ENCODE measurements around the gene DPM3.
"Not testable (repeated sequence)": the region's sequence is repeated elsewhere in the genome, so short reads cannot be mapped to it uniquely, and the experiment has no call there.

DPM3 gene

GRCh38 chr1:155170101-155170785 is 29.9 kb upstream of the DPM3 start:
- TF ChIP-seq, protein P1, sequence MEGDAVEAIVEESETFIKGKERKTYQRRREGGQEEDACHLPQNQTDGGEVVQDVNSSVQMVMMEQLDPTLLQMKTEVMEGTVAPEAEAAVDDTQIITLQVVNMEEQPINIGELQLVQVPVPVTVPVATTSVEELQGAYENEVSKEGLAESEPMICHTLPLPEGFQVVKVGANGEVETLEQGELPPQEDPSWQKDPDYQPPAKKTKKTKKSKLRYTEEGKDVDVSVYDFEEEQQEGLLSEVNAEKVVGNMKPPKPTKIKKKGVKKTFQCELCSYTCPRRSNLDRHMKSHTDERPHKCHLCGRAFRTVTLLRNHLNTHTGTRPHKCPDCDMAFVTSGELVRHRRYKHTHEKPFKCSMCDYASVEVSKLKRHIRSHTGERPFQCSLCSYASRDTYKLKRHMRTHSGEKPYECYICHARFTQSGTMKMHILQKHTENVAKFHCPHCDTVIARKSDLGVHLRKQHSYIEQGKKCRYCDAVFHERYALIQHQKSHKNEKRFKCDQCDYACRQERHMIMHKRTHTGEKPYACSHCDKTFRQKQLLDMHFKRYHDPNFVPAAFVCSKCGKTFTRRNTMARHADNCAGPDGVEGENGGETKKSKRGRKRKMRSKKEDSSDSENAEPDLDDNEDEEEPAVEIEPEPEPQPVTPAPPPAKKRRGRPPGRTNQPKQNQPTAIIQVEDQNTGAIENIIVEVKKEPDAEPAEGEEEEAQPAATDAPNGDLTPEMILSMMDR (conservative IDR thresholded peaks at IDR 0.05; ENCODE audit: control insufficient read depth, insufficient read depth, low read depth, low read length) = no peak
- DNase-seq (ENCODE audit: low read depth) = no peak
- no peak overlapping the region for H3K4me3 ChIP-seq (ENCODE audit: control insufficient read depth, low read depth, low read length)

DNA sequence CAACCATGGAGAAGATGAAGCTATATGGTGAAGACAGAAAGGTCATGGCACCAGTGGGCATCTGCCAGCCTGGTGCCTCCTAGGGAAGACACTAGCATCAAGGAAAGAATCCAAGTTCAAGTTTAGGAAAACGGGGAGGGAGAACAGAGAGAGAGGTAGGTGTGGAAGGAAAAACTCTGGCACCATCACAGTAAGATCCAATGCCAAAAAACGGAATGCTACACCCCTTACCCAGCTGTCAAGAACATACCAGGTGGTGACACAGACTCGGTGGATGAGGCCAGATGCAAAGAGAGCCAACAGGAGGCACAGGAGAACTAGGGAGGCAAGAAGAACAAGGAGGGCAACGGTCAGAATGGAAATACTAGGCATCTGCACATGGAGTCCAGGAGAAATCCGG is 29.2 kb upstream of the DPM3 start:
- TF ChIP-seq, protein P1 (conservative IDR thresholded peaks at IDR 0.05; ENCODE audit: control insufficient read depth, insufficient read depth, low read depth, low read length) = no peak
- no peak overlapping the region for H3K4me3 ChIP-seq (ENCODE audit: control insufficient read depth, low read depth, low read length)
- DNase-seq (ENCODE audit: low read depth) = no peak

- H3K4me3 ChIP-seq (ENCODE audit: control insufficient read depth, low read depth, low read length) = no peak overlapping the region
- TF ChIP-seq, protein P1 (conservative IDR thresholded peaks at IDR 0.05; ENCODE audit: control insufficient read depth, insufficient read depth, low read depth, low read length) = no peak
- no peak for DNase-seq (ENCODE audit: low read depth)
Measured at GRCh38 chr1:155168456-155169210, 28.3 kb upstream of the DPM3 start.

DNA sequence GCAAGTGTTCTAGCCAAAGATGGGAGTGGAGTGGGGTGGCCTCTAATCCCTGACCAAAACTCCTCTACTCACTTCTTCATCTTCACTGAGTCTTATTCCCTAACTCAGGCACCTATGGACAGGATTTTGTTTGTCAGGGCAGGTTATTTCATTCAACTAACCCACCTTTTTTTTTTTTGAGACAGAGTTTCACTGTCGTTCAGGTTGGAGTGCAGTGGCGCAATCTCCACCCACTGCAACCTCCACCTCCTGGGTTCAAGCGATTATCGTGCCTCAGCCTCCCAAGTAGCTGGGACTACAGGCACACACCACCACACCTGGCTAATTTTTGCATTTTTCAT is 27.7 kb upstream of the DPM3 start:
- DNase-seq (ENCODE audit: low read depth); H3K4me3 ChIP-seq (ENCODE audit: control insufficient read depth, low read depth, low read length): not testable (repeated sequence)

GRCh38 chr1:155167166-155168104 is 27.1 kb upstream of the DPM3 start:
- TF ChIP-seq, protein P1 (conservative IDR thresholded peaks at IDR 0.05; ENCODE audit: control insufficient read depth, insufficient read depth, low read depth, low read length) = peak; percentile 87
- no peak overlapping the region for H3K4me3 ChIP-seq (ENCODE audit: control insufficient read depth, low read depth, low read length)
- peak; percentile 82 for DNase-seq (ENCODE audit: low read depth)

- no peak for DNase-seq (ENCODE audit: low read depth)
- no peak overlapping the region for H3K4me3 ChIP-seq (ENCODE audit: control insufficient read depth, low read depth, low read length)
- TF ChIP-seq, protein P1 (conservative IDR thresholded peaks at IDR 0.05; ENCODE audit: control insufficient read depth, insufficient read depth, low read depth, low read length) = no peak
Measured at GRCh38 chr1:155166471-155167165, 26.3 kb upstream of the DPM3 start.

Data from fibroblast of mammary gland (primary cell).